Fibroblast of pulmonary artery (primary cell): ENCODE data around the gene CTSD.

ENCODE experiments used
- DNase-seq: peaks from one replicate; pipeline ENCODE4 v3.0.0-alpha.2; 2010; ENCODE audit warnings: low read depth
- H3K4me3 ChIP-seq: replicated peaks from 2 replicates; pipeline ENCODE4 v1.5.1; 2011; ENCODE audit warnings: low read depth, mild to moderate bottlenecking, control low read depth, low read length, moderate library complexity
- CTCF ChIP-seq: IDR thresholded peaks from 2 replicates; pipeline ENCODE4 v1.5.1; 2011; ENCODE audit warnings: mild to moderate bottlenecking, control low read depth, low read length, inconsistent platforms; ENCODE audit errors: missing control alignments

The CTSD gene

GRCh38 chr11:1803246-1803645 is 39.5 kb upstream of the CTSD start:
- no peak for DNase-seq

GRCh38 chr11:1797391-1798125 is 33.8 kb upstream of the CTSD start:
- no peak overlapping the region for H3K4me3 ChIP-seq
- DNase-seq: no peak
- TF ChIP-seq CTCF: no peak

More at GRCh38 chr11:1803246-1803645, 39.5 kb upstream of the CTSD start:
- TF ChIP-seq CTCF: no peak
- no peak overlapping the region for H3K4me3 ChIP-seq

- DNase-seq: no peak
- no peak for TF ChIP-seq CTCF
- no peak overlapping the region for H3K4me3 ChIP-seq
Measured at GRCh38 chr11:1796413-1797011, 32.8 kb upstream of the CTSD start.

GRCh38 chr11:1793081-1793480 is 29.4 kb upstream of the CTSD start:
- no peak overlapping the region for H3K4me3 ChIP-seq
- no peak for TF ChIP-seq CTCF
- DNase-seq: no peak

GRCh38 chr11:1792461-1792860 is 28.7 kb upstream of the CTSD start:
- no peak overlapping the region for H3K4me3 ChIP-seq
- TF ChIP-seq CTCF: no peak
- no peak for DNase-seq

GRCh38 chr11:1791912-1792311 is 28.2 kb upstream of the CTSD start:
- no peak for TF ChIP-seq CTCF
- no peak for DNase-seq
- H3K4me3 ChIP-seq: no peak overlapping the region

GRCh38 chr11:1786466-1786865 is 22.7 kb upstream of the CTSD start:
- no peak overlapping the region for H3K4me3 ChIP-seq
- TF ChIP-seq CTCF: no peak

More at GRCh38 chr11:1786466-1786865, 22.7 kb upstream of the CTSD start:
- DNase-seq: no peak
